OCI-LY7 (cell line): ENCODE data around the gene TTC34. TPM values are rescaled to one million over a fixed set of nuclear protein-coding genes. Genes with fewer than 3 reads are reported as not detected.

Experiments
- BruUV-seq: library from RNA; stranded (reverse); fragments of 400-500 nt; replicated peaks from 2 replicates; lab custom pipeline; 2021; lab: Mats Ljungman, UMichigan
- CTCF ChIA-PET: fragments of 300-600 bp; sonication (Branson Sonifier 250); formaldehyde crosslinking; loops from one replicate; lab custom pipeline; 2022; ENCODE audit warnings: antibody characterized with exemption; ENCODE audit not compliant: unreplicated experiment; lab: Charles Lee
- POLR2A ChIA-PET: fragments of 300-600 bp; sonication (Branson Sonifier 250); formaldehyde crosslinking; loops from one replicate; lab custom pipeline; 2022; ENCODE audit warnings: antibody characterized with exemption; lab: Charles Lee
- DNase-seq: peaks from one replicate; pipeline ENCODE4 v3.0.0-alpha.2; 2015; ENCODE audit warnings: low spot score
- H2AFZ ChIP-seq: fragments of 200-600 bp; sonication (generic), shearing (Covaris generic); 2 replicates; pipeline ENCODE4 v1.6.1; 2014; ENCODE audit warnings: mild to moderate bottlenecking, antibody characterized with exemption, low read length, moderate library complexity
- H3K27ac ChIP-seq: fragments of 200-600 bp; sonication (generic); 2 replicates; pipeline ENCODE4 v1.5.1; 2014; ENCODE audit warnings: mixed run types, low read depth, mild to moderate bottlenecking, moderate library complexity, low read length, inconsistent platforms; ENCODE audit not compliant: poor library complexity, severe bottlenecking
- H3K36me3 ChIP-seq: fragments of 200-600 bp; sonication (generic); 2 replicates; pipeline ENCODE4 v1.6.1; 2014; ENCODE audit warnings: mild to moderate bottlenecking, antibody characterized with exemption, low read length, moderate library complexity, mixed read lengths; ENCODE audit not compliant: insufficient read depth
- H3K4me1 ChIP-seq: fragments of 200-600 bp; sonication (generic); 2 replicates; pipeline ENCODE4 v1.5.1; 2014; ENCODE audit warnings: mild to moderate bottlenecking, low read length; ENCODE audit not compliant: insufficient read depth, poor library complexity, severe bottlenecking
- H3K4me2 ChIP-seq: fragments of 200-600 bp; sonication (generic); 2 replicates; pipeline ENCODE4 v1.6.1; 2014; ENCODE audit warnings: mild to moderate bottlenecking, low read length
- H3K4me3 ChIP-seq: fragments of 200-600 bp; sonication (generic); 2 replicates; pipeline ENCODE4 v1.5.1; 2014; ENCODE audit warnings: mild to moderate bottlenecking, low read depth, low read length; ENCODE audit not compliant: poor library complexity, severe bottlenecking
- H3K79me2 ChIP-seq: fragments of 200-600 bp; sonication (generic); 2 replicates; pipeline ENCODE4 v1.6.1; 2016; ENCODE audit warnings: low read depth, mild to moderate bottlenecking, low read length, moderate library complexity, mixed read lengths; ENCODE audit not compliant: insufficient read depth
- H3K9me2 ChIP-seq: fragments of 200-600 bp; sonication (generic); 2 replicates; pipeline ENCODE4 v1.6.1; 2016; ENCODE audit warnings: mild to moderate bottlenecking, low read length, mixed read lengths; ENCODE audit not compliant: insufficient read depth
- H3K9me3 ChIP-seq: fragments of 200-600 bp; sonication (generic); 2 replicates; pipeline ENCODE4 v1.6.1; 2014; ENCODE audit warnings: mild to moderate bottlenecking, mixed run types, low read length, mixed read lengths
- H4K20me1 ChIP-seq: fragments of 200-600 bp; sonication (generic); 2 replicates; pipeline ENCODE4 v1.6.1; 2014; ENCODE audit warnings: mild to moderate bottlenecking, antibody characterized with exemption, low read length, moderate library complexity, mixed read lengths; ENCODE audit not compliant: insufficient read depth
- CTCF ChIP-seq: fragments of 200-600 bp; sonication (generic); conservative IDR thresholded peaks from 2 replicates; pipeline ENCODE4 v1.5.1; 2014; ENCODE audit warnings: mild to moderate bottlenecking, antibody characterized with exemption, low read length, moderate library complexity, mixed read lengths
- EZH2phosphoT487 ChIP-seq: fragments of 200-600 bp; sonication (generic); IDR thresholded peaks from 2 replicates; pipeline ENCODE4 v1.6.1; 2018; ENCODE audit warnings: low read depth, borderline replicate concordance, mild to moderate bottlenecking, mixed run types, antibody characterized with exemption, low read length, moderate library complexity, mixed read lengths
- intact Hi-C: fragments of 100-400 bp; cut with micrococcal nuclease; formaldehyde crosslinking; loops from one replicate; pipeline ENCODE4 v1.10.0; 2022; ENCODE audit not compliant: unreplicated experiment
- total RNA-seq, 2 experiments: library from RNA; depleted of rRNA in 1 of 2; stranded (reverse); fragments of >200 nt in 1 of 2; shearing (Covaris generic) in 1 of 2; gene quantifications; 2 replicates each; pipeline ENCODE4 v1.2.3, GENCODE V29; 2014 to 2022

The TTC34 gene
- total RNA-seq, 2 experiments from 2014 or later = 1.1 to 2.2 TPM

GRCh38 chr1:2610036-2610959 lies 191.2 kb downstream of the TTC34 start:
- H3K4me1 ChIP-seq = no peaks in the 10 kb centered on the region
- POLR2A ChIA-PET = no interaction called here
- no peak for TF ChIP-seq CTCF
- TF ChIP-seq EZH2phosphoT487 = no peak

GRCh38 chr1:2609319-2610035 lies 192.0 kb downstream of the TTC34 start:
- Histone ChIP-seq H3K9me2 (no peaks in the 10 kb centered on the region), H3K4me2 (no peak overlapping the region), H3K4me3 (no peak overlapping the region), H3K9me3 (no peaks in the 10 kb centered on the region), H3K4me1 (no peaks in the 10 kb centered on the region), H3K27ac (no peak overlapping the region), H2AFZ (no peak overlapping the region), H3K36me3 (no peaks in the 10 kb centered on the region), H3K79me2 (no peaks in the 10 kb centered on the region), H4K20me1 (no peaks in the 10 kb centered on the region)
- ChIA-PET CTCF (no interaction called here), POLR2A (no interaction called here)
- BruUV-seq = no TSS peak
- no peak for TF ChIP-seq CTCF
- TF ChIP-seq EZH2phosphoT487 = no peak
- intact Hi-C loops = no loop called here
- DNase-seq = no peak

More at GRCh38 chr1:2610036-2610959, 191.2 kb downstream of the TTC34 start:
- intact Hi-C loops = no loop called here
- no peaks in the 10 kb centered on the region for H3K79me2 ChIP-seq
- H3K4me2 ChIP-seq = no peak overlapping the region
- DNase-seq = no peak
- H3K9me3 ChIP-seq = no peaks in the 10 kb centered on the region
- no peak overlapping the region for H3K4me3 ChIP-seq
- no peak overlapping the region for H3K27ac ChIP-seq
- no TSS peak for BruUV-seq
- no peaks in the 10 kb centered on the region for H3K9me2 ChIP-seq
- H4K20me1 ChIP-seq = no peaks in the 10 kb centered on the region
- H3K36me3 ChIP-seq = no peaks in the 10 kb centered on the region
- CTCF ChIA-PET = no interaction called here
- H2AFZ ChIP-seq = no peak overlapping the region

- H3K36me3 ChIP-seq = no peaks in the 10 kb centered on the region
- no peaks in the 10 kb centered on the region for H3K9me2 ChIP-seq
- no peaks in the 10 kb centered on the region for H3K9me3 ChIP-seq
- no peak overlapping the region for H3K4me3 ChIP-seq
- intact Hi-C loops = no loop called here
- no peaks in the 10 kb centered on the region for H4K20me1 ChIP-seq
- no peak overlapping the region for H3K27ac ChIP-seq
- H3K4me1 ChIP-seq = no peaks in the 10 kb centered on the region
- DNase-seq = no peak
- H3K4me2 ChIP-seq = no peak overlapping the region
- TF ChIP-seq EZH2phosphoT487 (no peak), CTCF (no peak)
- H2AFZ ChIP-seq = no peak overlapping the region
- H3K79me2 ChIP-seq = no peaks in the 10 kb centered on the region
- ChIA-PET CTCF (no interaction called here), POLR2A (no interaction called here)
- BruUV-seq = no TSS peak
Observed at GRCh38 chr1:2607641-2608091, 193.8 kb downstream of the TTC34 start.
